Natural killer cell treated with Interleukin-12 subunit alpha and Interleukin-12 subunit beta and Interleukin-15 and Interleukin-18, amount 100 ng/mL, for 72 hours (primary cell): ENCODE measurements around the gene RAB38. TPM values are rescaled to one million over a fixed set of nuclear protein-coding genes. Genes with fewer than 3 reads are reported as not detected.
A peak's percentile ranks its signal among the peaks of the same experiment; 100 is the strongest.

Experiments used
- ATAC-seq, 2 donors: fragments of 150-1000 bp; cut with Tn5 transposase in 1 of 2; sonication (Bioruptor Pico), chemical (Tn5 transposase) in 1 of 2; 2 replicates each; pipeline ENCODE4 v1.10.0; 2021
- DNase-seq: peaks from one replicate; pipeline ENCODE4 v3.0.0; 2022; ENCODE audit warnings: low spot score
- H3K27ac Mint-ChIP-seq, 2 donors: 1 replicate in 1 of 2; 2 replicates in 1 of 2; pipeline ENCODE4 v1.8.0; 2022; ENCODE audit warnings: mixed read lengths in 2 of 2, mild to moderate bottlenecking in 1 of 2, moderate library complexity in 1 of 2
- H3K27me3 Mint-ChIP-seq, 2 donors: 1 replicate in 1 of 2; 2 replicates in 1 of 2; pipeline ENCODE4 v1.8.0; 2022; ENCODE audit warnings: mixed read lengths in 2 of 2
- H3K36me3 Mint-ChIP-seq: one replicate; pipeline ENCODE4 v1.8.0; 2022; ENCODE audit warnings: mixed read lengths
- H3K4me1 Mint-ChIP-seq, 2 donors: 1 replicate in 1 of 2; 2 replicates in 1 of 2; pipeline ENCODE4 v1.8.0; 2022; ENCODE audit warnings: low read depth in 2 of 2, mixed read lengths in 2 of 2, mild to moderate bottlenecking in 1 of 2
- H3K4me3 Mint-ChIP-seq: one replicate; pipeline ENCODE4 v1.8.0; 2022; ENCODE audit warnings: mixed read lengths
- H3K9me3 Mint-ChIP-seq: 2 replicates; pipeline ENCODE4 v1.8.0; 2022; ENCODE audit warnings: mixed read lengths
- total RNA-seq, 2 donors: library from RNA; stranded (reverse); gene quantifications; one replicate each; pipeline ENCODE4 v1.2.3, GENCODE V29; 2022

Gene RAB38
- total RNA-seq, 2 donors from 2014 or later, result 2.2 to 7.2 TPM

DNA sequence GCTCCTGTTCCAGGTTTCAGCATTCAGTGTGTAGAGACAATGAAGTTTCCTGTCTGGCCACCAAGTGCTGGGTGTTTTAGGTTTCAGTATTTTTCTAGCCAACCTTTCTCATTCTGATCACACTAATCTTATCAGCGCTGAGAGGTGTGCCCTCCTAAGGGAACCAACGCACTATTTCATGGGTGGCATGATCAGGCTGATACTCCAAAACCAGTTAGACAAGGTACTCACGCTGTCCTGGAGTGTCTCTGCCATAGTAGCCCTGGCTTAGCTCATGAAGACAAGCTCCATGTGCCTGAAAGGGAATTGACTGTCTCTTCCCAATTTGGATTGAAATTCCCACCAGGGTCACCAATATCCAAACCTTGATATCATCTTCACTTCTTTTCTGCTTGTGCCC is 8.0 kb upstream of the RAB38 start:
- H3K9me3 Mint-ChIP-seq, result no peaks in the 10 kb centered on the region
- H3K36me3 Mint-ChIP-seq, result peaks cover 7% of the 10 kb centered on the region
- no peak for ATAC-seq
- no peak overlapping the region for H3K4me3 Mint-ChIP-seq
- no peak for DNase-seq
- no peak overlapping the region for H3K27ac Mint-ChIP-seq
- H3K27me3 Mint-ChIP-seq, result no peaks in the 10 kb centered on the region
- peaks cover 18 to 22% of the 10 kb centered on the region in 2 donors for H3K4me1 Mint-ChIP-seq

DNA sequence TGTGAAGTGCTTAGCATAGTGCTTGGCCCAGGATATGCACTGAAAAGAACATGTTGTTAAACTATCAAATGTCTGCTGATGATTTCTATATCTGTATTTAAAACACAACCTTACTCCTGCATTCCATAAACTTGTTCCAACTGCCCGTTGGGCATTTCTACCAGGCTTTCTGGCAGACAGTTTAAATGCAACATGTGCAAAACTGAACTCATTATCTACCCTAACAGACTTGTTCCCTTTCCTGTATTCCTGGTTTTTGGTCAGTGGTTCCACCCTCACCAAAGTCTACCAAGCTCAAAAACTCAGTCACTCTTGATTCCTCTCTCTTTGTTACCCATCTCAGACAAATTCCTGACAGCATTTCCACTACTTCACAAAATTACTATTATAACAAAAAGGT is 6.5 kb upstream of the RAB38 start:
- no peak for ATAC-seq
- no peaks in the 10 kb centered on the region for H3K9me3 Mint-ChIP-seq
- H3K27ac Mint-ChIP-seq, result no peak overlapping the region
- H3K36me3 Mint-ChIP-seq, result peaks cover 7% of the 10 kb centered on the region
- DNase-seq, result no peak
- no peak overlapping the region for H3K4me3 Mint-ChIP-seq
- no peaks in the 10 kb centered on the region for H3K27me3 Mint-ChIP-seq
- H3K4me1 Mint-ChIP-seq, result peaks cover 26 to 29% of the 10 kb centered on the region in 2 donors

DNA sequence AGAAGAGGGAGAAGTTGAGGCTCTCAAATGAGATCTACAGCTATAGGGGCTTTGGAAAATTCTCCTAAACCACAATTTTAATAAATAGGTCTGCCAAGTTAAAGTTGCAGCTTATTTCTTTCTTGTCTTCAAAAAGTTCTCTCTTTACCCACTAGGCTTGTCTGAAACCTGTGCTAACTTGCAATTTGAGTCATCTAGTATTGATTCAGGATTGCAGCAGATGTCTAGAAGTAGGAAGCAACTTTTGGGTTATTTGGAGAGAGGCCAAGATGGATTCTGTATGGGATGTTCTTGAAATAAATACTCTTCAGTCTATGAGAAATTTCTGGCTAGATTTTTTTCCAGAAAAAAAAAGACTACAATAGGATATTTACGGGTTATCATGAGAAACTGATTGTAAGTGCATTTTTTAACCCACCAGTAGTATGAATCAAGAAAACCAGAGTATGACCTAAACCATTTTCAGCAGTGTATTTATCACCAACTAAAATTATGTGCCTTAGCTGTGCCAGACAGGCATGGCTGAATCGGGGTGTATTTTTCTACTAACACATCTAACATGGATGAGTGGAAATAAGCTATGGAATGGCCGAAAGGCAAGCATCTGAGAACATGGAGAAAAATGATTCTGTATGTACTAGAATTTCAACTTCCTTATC is 4.9 kb upstream of the RAB38 start:
- no peaks in the 10 kb centered on the region for H3K36me3 Mint-ChIP-seq
- H3K27ac Mint-ChIP-seq, result peak overlapping the region in 1 of 2 donors; percentile 25
- ATAC-seq (peak in 1 of 2 donors; percentile 34), DNase-seq (no peak)
- no peaks in the 10 kb centered on the region for H3K9me3 Mint-ChIP-seq
- H3K4me1 Mint-ChIP-seq, result peaks cover 28 to 29% of the 10 kb centered on the region in 2 donors
- no peaks in the 10 kb centered on the region for H3K27me3 Mint-ChIP-seq
- H3K4me3 Mint-ChIP-seq, result peak overlapping the region; percentile 62

DNA sequence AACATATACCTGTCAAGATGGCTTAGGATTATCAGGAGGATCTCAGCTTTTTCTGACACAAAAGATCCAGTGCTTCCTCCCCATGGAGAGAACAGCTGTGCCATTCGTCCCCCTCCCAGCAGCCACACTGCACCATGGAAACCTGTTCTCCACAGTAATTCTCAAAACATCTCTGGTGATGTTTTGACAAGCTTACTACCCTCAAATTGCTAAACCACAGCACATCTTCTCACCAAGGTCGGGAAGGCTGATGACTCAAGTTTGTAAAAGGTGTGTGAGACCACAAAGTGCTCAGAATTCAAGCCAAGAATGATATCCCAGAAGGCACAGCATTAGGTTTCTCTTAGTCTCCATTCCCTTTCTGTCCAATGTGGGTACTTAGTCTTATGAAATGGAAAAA is 3.9 kb upstream of the RAB38 start:
- H3K4me3 Mint-ChIP-seq, result peak overlapping the region; percentile 62
- DNase-seq, result no peak
- H3K36me3 Mint-ChIP-seq, result no peaks in the 10 kb centered on the region
- H3K27me3 Mint-ChIP-seq, result no peaks in the 10 kb centered on the region
- no peaks in the 10 kb centered on the region for H3K9me3 Mint-ChIP-seq
- ATAC-seq, result peak; percentile 72 to 83
- peak overlapping the region; percentile 2 to 9 for H3K27ac Mint-ChIP-seq
- peaks cover 33 to 35% of the 10 kb centered on the region in 2 donors for H3K4me1 Mint-ChIP-seq

DNA sequence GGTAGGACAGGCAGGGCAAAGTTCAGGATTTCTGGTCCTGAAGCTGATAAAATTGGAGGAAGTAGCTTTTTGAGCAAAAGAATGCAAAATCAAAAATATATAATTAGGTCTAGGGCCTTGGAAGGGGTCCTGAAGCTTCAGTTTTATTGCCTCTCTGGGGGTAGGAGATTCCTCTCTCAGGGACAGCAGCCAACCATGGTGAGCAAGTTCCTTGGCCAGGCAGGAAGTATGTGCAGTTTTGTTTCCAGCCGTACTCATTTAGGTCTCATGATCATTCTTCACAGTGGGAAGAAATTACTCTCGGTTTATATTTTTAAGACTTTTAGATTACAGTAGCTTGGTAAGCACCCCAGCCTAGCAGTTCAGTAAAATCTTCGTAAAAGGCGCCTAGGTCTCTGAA is 2.9 kb upstream of the RAB38 start:
- Mint-ChIP-seq H3K4me1 (peaks cover 33 to 35% of the 10 kb centered on the region in 2 donors), H3K36me3 (no peaks in the 10 kb centered on the region), H3K4me3 (no peak overlapping the region), H3K27ac (no peak overlapping the region), H3K27me3 (no peaks in the 10 kb centered on the region), H3K9me3 (no peaks in the 10 kb centered on the region)
- ATAC-seq (no peak), DNase-seq (no peak)

DNA sequence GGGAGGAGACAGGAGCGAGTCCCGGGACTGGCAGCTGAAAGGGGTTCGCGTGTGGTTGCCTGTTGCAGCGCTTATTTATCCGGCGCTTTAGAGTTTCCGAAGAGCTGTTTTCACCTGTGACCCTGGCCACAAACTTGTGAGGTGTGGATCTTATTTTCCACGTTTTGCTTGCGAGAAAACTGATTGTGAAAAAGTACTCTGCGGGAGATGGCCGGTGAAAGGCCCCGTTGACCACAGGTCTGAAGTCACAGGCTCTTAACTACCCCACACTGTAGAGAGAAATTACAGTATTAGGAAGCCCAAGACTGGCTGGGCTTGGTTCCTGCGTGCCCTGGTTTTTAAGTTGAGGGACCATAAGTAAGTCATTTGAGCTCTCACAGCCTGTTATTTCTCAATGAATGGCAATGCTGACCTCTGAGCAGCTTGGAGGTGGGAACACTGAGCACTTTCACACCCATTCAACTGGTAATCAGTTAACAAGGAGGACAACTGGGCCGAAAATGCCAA is 379 bp upstream of the RAB38 start:
- Mint-ChIP-seq H3K27ac (no peak overlapping the region), H3K27me3 (no peaks in the 10 kb centered on the region), H3K36me3 (no peaks in the 10 kb centered on the region), H3K9me3 (no peaks in the 10 kb centered on the region), H3K4me3 (no peak overlapping the region), H3K4me1 (peaks cover 33 to 35% of the 10 kb centered on the region in 2 donors)
- ATAC-seq, result peak in 1 of 2 donors; percentile 67
- no peak for DNase-seq

DNA sequence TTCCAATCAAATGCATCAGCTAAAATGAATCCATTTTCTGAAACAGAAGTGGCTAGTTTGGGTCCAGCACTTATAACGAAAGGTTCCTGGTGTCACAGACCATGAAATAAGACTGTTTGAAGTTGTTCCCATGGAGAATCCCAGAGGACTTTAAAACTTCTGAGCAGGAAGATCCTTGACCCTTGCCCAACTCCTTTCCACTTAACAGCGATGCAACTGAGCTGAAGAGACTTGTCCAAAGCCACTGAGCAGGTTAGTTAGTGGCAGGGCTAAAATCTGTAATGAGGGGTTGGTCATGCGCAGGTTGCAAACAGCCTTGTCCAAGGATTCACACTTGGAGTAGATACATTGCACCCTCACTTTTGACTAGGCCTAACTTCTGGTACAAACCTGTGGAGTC is 1.3 kb downstream of the RAB38 start:
- no peaks in the 10 kb centered on the region for H3K27me3 Mint-ChIP-seq
- H3K4me1 Mint-ChIP-seq, result peaks cover 17 to 31% of the 10 kb centered on the region in 2 donors
- peak overlapping the region; percentile 67 for H3K4me3 Mint-ChIP-seq
- DNase-seq (no peak), ATAC-seq (no peak)
- H3K9me3 Mint-ChIP-seq, result no peaks in the 10 kb centered on the region
- H3K36me3 Mint-ChIP-seq, result no peaks in the 10 kb centered on the region
- H3K27ac Mint-ChIP-seq, result peak overlapping the region in 1 of 2 donors; percentile 50

DNA sequence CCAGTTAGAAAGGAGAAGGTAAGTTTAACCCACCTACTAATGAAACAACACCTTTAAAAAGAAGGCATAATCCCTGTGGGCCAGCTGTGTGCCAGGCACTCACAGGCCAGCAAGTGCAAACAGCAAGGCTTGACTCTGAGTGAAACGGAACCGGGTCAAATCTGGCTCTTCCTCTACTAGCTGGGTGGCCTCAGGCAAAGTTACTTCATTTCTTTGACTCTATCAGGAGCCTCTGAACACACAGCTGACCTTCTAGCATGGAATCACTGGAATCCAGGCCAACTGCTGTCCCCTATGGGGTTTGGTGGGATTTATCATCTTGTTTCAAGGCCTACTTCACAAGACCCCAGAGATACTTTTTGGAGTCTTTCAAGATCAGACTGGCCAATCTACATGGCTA is 3.3 kb downstream of the RAB38 start:
- DNase-seq, result no peak
- no peak for ATAC-seq
- no peaks in the 10 kb centered on the region for H3K36me3 Mint-ChIP-seq
- H3K27ac Mint-ChIP-seq, result no peak overlapping the region
- no peak overlapping the region for H3K4me3 Mint-ChIP-seq
- H3K4me1 Mint-ChIP-seq, result peaks cover 4 to 23% of the 10 kb centered on the region in 2 donors
- no peaks in the 10 kb centered on the region for H3K27me3 Mint-ChIP-seq
- no peaks in the 10 kb centered on the region for H3K9me3 Mint-ChIP-seq

DNA sequence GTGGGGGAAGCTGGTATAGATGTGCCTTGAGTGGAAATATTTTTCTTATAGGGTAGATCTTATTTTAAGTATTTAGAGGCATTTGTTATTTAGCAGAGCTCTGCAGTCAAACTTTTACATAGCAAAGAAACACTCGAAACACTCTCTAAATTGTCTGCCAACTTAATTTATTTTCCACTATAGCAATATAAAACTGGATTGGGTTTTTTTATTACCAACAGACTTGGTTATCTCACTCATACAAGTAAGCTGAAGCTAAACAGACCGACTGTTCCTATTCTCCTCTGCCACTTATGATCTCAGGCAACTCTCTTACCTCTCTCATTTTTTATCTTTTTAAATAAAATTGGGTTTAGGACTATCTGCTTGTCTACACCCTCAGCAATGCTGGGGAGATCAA is 4.6 kb downstream of the RAB38 start:
- peaks cover 4 to 21% of the 10 kb centered on the region in 2 donors for H3K4me1 Mint-ChIP-seq
- no peaks in the 10 kb centered on the region for H3K36me3 Mint-ChIP-seq
- H3K9me3 Mint-ChIP-seq, result no peaks in the 10 kb centered on the region
- H3K27me3 Mint-ChIP-seq, result no peaks in the 10 kb centered on the region
- no peak overlapping the region for H3K4me3 Mint-ChIP-seq
- DNase-seq (no peak), ATAC-seq (no peak)
- no peak overlapping the region for H3K27ac Mint-ChIP-seq

DNA sequence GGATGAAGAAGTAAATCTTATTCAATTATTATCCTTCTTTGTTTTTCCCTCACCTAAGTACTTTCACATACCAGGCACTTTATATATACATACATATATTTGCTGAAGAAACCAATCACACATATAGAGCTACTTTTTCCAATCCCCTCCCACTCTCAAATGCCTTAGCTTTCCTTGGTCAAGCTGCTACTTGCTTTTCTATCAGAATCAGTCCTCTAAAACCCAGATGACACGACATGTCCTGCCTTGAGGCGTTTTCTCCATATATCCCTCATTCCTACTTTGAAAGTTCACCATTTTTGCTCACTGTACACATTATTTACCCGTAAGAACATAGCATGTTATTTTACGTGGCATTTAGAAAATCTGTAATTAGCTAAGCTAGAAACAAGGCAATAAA is 5.4 kb downstream of the RAB38 start:
- Mint-ChIP-seq H3K4me1 (peaks cover 4 to 20% of the 10 kb centered on the region in 2 donors), H3K9me3 (no peaks in the 10 kb centered on the region), H3K36me3 (no peaks in the 10 kb centered on the region), H3K27me3 (no peaks in the 10 kb centered on the region), H3K27ac (no peak overlapping the region), H3K4me3 (no peak overlapping the region)
- no peak for DNase-seq
- ATAC-seq, result no peak

DNA sequence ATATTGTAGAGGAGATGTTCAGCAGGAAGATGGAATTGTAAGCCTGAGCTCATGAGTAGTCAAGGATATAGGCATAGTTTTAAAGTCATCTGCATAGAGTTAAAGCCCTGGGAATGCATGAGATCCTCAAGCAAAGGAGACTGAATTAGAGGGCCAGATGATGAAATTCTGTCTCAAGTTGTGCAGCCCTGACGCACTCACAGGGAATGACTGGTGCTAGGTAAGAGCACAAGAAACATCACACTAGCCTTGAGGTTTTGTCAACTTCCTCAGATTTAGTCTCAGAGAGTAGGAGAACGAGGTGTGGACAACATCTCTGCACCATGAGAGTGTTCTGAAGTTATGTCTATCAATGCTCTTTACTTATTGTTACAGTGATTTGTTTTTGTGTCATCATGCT is 5.8 kb downstream of the RAB38 start:
- H3K36me3 Mint-ChIP-seq, result no peaks in the 10 kb centered on the region
- H3K27ac Mint-ChIP-seq, result no peak overlapping the region
- H3K4me1 Mint-ChIP-seq, result peaks cover 2 to 17% of the 10 kb centered on the region in 2 donors
- H3K9me3 Mint-ChIP-seq, result no peaks in the 10 kb centered on the region
- H3K4me3 Mint-ChIP-seq, result no peak overlapping the region
- DNase-seq, result no peak
- peak in 1 of 2 donors; percentile 48 for ATAC-seq
- no peaks in the 10 kb centered on the region for H3K27me3 Mint-ChIP-seq

DNA sequence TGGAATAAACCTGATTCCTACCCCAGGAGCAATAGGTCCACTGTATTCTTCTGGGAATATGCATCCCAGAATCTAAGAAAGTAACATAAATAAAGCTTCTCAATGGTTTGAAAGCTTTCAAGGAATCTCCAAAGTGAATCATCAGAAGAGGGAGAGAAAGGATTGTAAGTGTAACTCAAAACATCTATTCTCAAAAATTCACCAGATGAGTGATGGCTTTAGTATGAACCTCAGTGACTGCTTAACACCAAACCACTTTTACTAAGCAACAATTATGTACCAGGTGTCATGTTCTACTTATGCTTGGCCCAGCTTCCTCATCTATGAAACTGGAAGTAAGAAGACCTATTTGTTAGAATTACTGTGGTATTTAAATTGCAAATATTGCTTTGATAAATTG is 7.4 kb downstream of the RAB38 start:
- Mint-ChIP-seq H3K4me3 (no peak overlapping the region), H3K27ac (no peak overlapping the region), H3K36me3 (no peaks in the 10 kb centered on the region), H3K27me3 (no peaks in the 10 kb centered on the region), H3K9me3 (no peaks in the 10 kb centered on the region), H3K4me1 (peaks cover 0 to 16% of the 10 kb centered on the region in 2 donors)
- ATAC-seq, result no peak
- no peak for DNase-seq

DNA sequence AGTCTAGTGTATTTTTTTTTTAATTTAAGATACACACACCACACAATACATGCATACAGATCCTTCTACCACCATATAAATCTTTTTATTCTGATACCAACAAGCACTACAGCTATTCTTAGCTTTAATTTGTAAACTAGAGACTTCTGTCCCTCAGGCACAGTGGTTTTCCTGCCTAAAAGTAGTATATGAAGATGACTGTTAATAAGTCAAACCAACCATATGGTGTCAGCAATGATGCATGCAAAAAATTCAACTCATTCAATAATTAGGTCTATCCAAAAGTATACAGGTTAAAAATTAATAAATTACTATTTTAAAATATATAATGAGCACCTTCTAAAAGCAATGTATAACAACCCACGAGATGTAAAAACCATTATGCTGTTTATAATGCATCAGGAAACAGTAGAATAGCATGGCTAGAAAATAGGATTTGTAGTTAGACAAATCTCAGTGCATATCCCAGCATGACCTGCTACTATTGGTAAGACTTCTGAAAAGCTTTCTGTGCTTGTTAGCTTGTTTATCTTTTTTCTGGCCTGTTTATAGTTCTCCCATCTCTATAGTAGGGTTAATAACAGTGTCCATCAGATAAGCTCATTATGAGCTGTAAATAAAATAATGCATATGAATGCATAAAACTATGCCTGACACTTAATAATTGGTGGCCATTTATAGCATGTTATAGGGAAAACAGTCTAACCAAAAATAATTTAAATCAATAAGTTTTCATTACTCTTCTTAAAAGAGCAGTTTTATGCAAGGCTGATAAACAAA is 10.2 kb downstream of the RAB38 start:
- no peaks in the 10 kb centered on the region for H3K27me3 Mint-ChIP-seq
- peaks cover 0 to 14% of the 10 kb centered on the region in 2 donors for H3K4me1 Mint-ChIP-seq
- no peak overlapping the region for H3K4me3 Mint-ChIP-seq
- DNase-seq (no peak), ATAC-seq (no peak)
- no peaks in the 10 kb centered on the region for H3K9me3 Mint-ChIP-seq
- no peaks in the 10 kb centered on the region for H3K36me3 Mint-ChIP-seq
- H3K27ac Mint-ChIP-seq, result no peak overlapping the region

DNA sequence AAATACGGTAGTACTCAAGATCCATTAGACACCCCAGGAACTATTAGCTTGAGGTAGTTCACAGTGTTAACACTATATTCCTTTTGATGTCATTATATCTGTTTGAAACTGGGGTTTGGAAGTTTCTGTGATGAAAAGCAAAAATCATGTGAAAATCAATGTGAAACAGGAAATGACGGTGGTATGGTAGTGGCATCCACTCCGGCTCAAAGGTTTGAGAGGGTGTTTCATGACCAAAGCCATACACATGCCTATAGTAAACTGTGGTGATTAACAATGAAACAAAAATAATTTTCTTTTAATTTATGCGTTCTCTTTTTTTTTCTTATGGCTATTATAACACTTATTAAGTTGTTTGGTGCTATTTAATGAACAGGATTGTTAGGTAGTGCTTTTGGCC is 10.9 kb downstream of the RAB38 start:
- peaks cover 4% of the 10 kb centered on the region for H3K9me3 Mint-ChIP-seq
- ATAC-seq, result no peak
- H3K27me3 Mint-ChIP-seq, result no peaks in the 10 kb centered on the region
- H3K4me3 Mint-ChIP-seq, result no peak overlapping the region
- no peak overlapping the region for H3K27ac Mint-ChIP-seq
- peaks cover 0 to 10% of the 10 kb centered on the region in 2 donors for H3K4me1 Mint-ChIP-seq
- H3K36me3 Mint-ChIP-seq, result no peaks in the 10 kb centered on the region
- no peak for DNase-seq
